ENCODE measurements around the gene TMSB4Y. TPM values are rescaled to one million over a fixed set of nuclear protein-coding genes. Genes with fewer than 3 reads are reported as not detected.

Gene TMSB4Y
- total RNA-seq, 2 experiments from 2014 or later = 0.82 to 0.98 TPM

DNA sequence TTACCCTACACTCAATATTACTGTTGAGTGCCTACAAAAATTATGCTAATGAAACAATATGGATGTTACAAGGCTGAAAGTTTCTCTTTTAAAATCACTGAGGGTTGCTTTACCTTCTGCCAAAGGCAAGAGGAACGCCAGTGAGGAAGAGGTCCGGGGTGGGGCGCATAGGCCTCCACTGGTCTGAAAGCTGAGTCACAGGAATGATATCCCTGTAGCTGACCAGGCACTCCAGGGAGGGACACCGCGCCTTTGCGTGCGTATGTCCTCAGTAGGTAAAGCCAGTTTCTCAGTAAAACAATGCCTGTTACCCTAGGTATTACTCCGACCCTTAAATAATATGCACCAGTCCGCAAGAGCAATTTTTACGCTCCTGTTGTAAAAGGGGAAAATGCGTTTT is 1.4 kb upstream of the TMSB4Y start:
- TF ChIP-seq, protein P1, sequence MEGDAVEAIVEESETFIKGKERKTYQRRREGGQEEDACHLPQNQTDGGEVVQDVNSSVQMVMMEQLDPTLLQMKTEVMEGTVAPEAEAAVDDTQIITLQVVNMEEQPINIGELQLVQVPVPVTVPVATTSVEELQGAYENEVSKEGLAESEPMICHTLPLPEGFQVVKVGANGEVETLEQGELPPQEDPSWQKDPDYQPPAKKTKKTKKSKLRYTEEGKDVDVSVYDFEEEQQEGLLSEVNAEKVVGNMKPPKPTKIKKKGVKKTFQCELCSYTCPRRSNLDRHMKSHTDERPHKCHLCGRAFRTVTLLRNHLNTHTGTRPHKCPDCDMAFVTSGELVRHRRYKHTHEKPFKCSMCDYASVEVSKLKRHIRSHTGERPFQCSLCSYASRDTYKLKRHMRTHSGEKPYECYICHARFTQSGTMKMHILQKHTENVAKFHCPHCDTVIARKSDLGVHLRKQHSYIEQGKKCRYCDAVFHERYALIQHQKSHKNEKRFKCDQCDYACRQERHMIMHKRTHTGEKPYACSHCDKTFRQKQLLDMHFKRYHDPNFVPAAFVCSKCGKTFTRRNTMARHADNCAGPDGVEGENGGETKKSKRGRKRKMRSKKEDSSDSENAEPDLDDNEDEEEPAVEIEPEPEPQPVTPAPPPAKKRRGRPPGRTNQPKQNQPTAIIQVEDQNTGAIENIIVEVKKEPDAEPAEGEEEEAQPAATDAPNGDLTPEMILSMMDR (IDR thresholded peaks at IDR 0.05) = no peak
- peaks cover 10% of the 10 kb centered on the region for H3K36me3 Mint-ChIP-seq (ENCODE audit: low read depth)
- Histone ChIP-seq H3K4me1 (ENCODE audit: insufficient read depth, low read length) (peaks cover 13% of the 10 kb centered on the region), H3K27me3 (ENCODE audit: control insufficient read depth in 1 of 2, insufficient read depth in 2 of 2, low read length in 2 of 2) (no peaks in the 10 kb centered on the region), H3K4me3 (ENCODE audit: low read length) (no peak overlapping the region), H3K27ac (ENCODE audit: low read depth in 1 of 2, low read length in 2 of 2) (no peak overlapping the region), H3K36me3 (ENCODE audit: insufficient read depth, low read length) (no peaks in the 10 kb centered on the region), H3K9me3 (ENCODE audit: control insufficient read depth in 1 of 2, insufficient read depth in 1 of 2, low read length in 2 of 2) (no peaks in the 10 kb centered on the region)
- DNase-seq = no peak
- peak overlapping the region; percentile 58 for H3K4me3 Mint-ChIP-seq
- intact Hi-C loops (cut with DNase I, micrococcal nuclease) = loop anchor here (5.0 to 10.0 kb wide), 8 partner anchors 57 to 1755 kb away; partner anchors contain the start of genes DDX3Y (in 1 of the 2) and UTY (in 1 of the 2)
- peak overlapping the region; percentile 55 for H3K27ac Mint-ChIP-seq
- POLR2A ChIA-PET = interaction anchor here (3.2 kb wide), 1 partner anchor 223 kb away, joined by 62 read pairs; the partner anchor contains the start of gene UTY
- peaks cover 26% of the 10 kb centered on the region for H3K4me1 Mint-ChIP-seq (ENCODE audit: low read depth)
- CTCF ChIA-PET = no interaction called here
- ATAC-seq (ENCODE audit: poor library complexity) = no peak
- H3K9me3 Mint-ChIP-seq = no peaks in the 10 kb centered on the region
- H3K27me3 Mint-ChIP-seq = no peaks in the 10 kb centered on the region

DNA sequence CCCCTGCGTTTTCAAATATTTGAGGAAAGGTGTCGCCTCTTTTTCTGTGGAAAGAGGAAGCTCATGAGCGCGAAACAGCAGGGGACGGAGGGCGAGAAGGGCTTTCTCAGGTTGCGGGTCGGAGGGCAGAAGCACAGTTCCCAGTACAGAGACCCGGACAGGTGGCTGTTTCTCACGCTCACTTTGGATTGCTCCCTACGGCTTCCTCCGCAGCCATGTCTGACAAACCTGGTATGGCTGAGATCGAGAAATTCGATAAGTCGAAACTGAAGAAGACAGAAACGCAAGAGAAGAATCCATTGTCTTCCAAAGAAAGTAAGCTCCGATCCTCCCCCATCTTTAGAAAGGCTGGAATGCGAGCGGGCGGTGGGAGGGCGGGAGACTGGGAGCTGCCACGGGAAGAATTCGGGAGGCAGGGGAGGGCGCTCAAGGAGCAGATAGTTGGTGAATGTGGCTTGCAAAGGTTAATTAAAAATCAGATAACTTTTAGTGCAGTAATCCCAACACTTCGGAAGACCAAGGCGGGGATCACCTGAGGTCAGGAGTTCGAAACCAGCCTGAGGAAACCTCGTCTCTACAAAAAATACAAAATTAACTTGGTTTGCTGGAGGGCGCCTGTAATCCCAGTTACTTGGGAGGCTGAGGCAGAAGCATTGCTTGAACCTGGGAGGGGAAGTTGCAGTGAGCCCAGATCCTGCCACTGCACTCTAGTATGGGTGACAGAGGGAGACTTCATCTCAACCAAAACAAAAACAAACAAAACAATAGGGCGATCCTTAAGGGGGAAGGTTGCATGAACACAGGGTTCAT is 627 bp downstream of the TMSB4Y start:
- ChIA-PET CTCF (no interaction called here), POLR2A (interaction anchor here (0.9 to 4.6 kb wide), 10 partner anchors 9 to 1720 kb away, joined by 3 to 62 read pairs (median 4); partner anchors contain the start of genes DDX3Y and UTY)
- no peaks in the 10 kb centered on the region for H3K27me3 Mint-ChIP-seq
- H3K4me1 ChIP-seq (ENCODE audit: insufficient read depth, low read length) = peaks cover 13% of the 10 kb centered on the region
- TF ChIP-seq, protein P1 (IDR thresholded peaks at IDR 0.05) = no peak
- H3K9me3 Mint-ChIP-seq = no peaks in the 10 kb centered on the region
- peak overlapping the region; percentile 65 to 90 for H3K27ac ChIP-seq (ENCODE audit: low read depth in 1 of 2, low read length in 2 of 2)
- H3K27me3 ChIP-seq (ENCODE audit: control insufficient read depth in 1 of 2, insufficient read depth in 2 of 2, low read length in 2 of 2) = no peaks in the 10 kb centered on the region
- no peaks in the 10 kb centered on the region for H3K36me3 ChIP-seq (ENCODE audit: insufficient read depth, low read length)
- peak overlapping the region; percentile 99 for H3K27ac Mint-ChIP-seq
- intact Hi-C loops (cut with DNase I, micrococcal nuclease) = loop anchor here (5.0 to 10.0 kb wide), 8 partner anchors 60 to 1753 kb away; partner anchors contain the start of genes DDX3Y (in 1 of the 2) and UTY (in 1 of the 2)
- peaks cover 26% of the 10 kb centered on the region for H3K4me1 Mint-ChIP-seq (ENCODE audit: low read depth)
- peak overlapping the region; percentile 97 for H3K4me3 Mint-ChIP-seq
- peaks cover 10% of the 10 kb centered on the region for H3K36me3 Mint-ChIP-seq (ENCODE audit: low read depth)
- no peaks in the 10 kb centered on the region for H3K9me3 ChIP-seq (ENCODE audit: control insufficient read depth in 1 of 2, insufficient read depth in 1 of 2, low read length in 2 of 2)
- peak; percentile 28 for ATAC-seq (ENCODE audit: poor library complexity)
- DNase-seq = peak in 7 of 14 experiments; percentile 6 to 62 (median 22)
- H3K4me3 ChIP-seq (ENCODE audit: low read length) = peak overlapping the region; percentile 79

DNA sequence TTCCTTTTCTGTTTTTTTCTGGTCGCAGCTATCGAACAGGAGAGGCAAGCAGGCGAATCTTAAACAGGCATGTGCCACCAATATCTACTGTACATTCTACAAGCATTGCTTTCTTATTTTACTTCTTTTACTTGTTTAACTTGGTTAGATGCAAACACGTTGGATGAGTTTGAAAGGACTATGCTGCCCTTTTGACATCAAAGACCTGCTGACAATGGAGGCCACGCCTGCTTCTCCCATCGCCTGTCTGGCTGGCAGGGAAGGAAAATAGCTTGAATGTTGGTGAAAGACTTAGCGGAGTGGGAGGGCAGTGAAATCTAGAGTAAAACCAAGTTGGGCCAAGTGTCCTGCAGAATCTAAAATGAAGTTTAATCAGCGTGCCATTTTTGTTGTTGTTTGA is 1.5 kb downstream of the TMSB4Y start:
- intact Hi-C loops (cut with DNase I, micrococcal nuclease) = loop anchor here (5.0 to 10.0 kb wide), 4 partner anchors 47 to 800 kb away; partner anchors contain the start of gene DDX3Y (in 1 of the 2)
- Histone ChIP-seq H3K27ac (ENCODE audit: low read depth in 1 of 2, low read length in 2 of 2) (no peak overlapping the region), H3K36me3 (ENCODE audit: insufficient read depth, low read length) (no peaks in the 10 kb centered on the region), H3K9me3 (ENCODE audit: control insufficient read depth in 1 of 2, insufficient read depth in 1 of 2, low read length in 2 of 2) (no peaks in the 10 kb centered on the region), H3K4me3 (ENCODE audit: low read length) (peak overlapping the region; percentile 79), H3K4me1 (ENCODE audit: insufficient read depth, low read length) (peaks cover 13% of the 10 kb centered on the region), H3K27me3 (ENCODE audit: control insufficient read depth in 1 of 2, insufficient read depth in 2 of 2, low read length in 2 of 2) (no peaks in the 10 kb centered on the region)
- DNase-seq (peak in 2 of 14 experiments; percentile 11 to 13), ATAC-seq (ENCODE audit: poor library complexity) (no peak)
- peak overlapping the region; percentile 97 for H3K4me3 Mint-ChIP-seq
- H3K9me3 Mint-ChIP-seq = no peaks in the 10 kb centered on the region
- no peaks in the 10 kb centered on the region for H3K27me3 Mint-ChIP-seq
- TF ChIP-seq, protein P1 (IDR thresholded peaks at IDR 0.05) = no peak
- peak overlapping the region; percentile 99 for H3K27ac Mint-ChIP-seq
- H3K36me3 Mint-ChIP-seq (ENCODE audit: low read depth) = peaks cover 10% of the 10 kb centered on the region
- CTCF ChIA-PET = no interaction called here
- POLR2A ChIA-PET = interaction anchor here (1.2 to 4.6 kb wide), 3 partner anchors 46 to 226 kb away, joined by 3 to 62 read pairs (median 48); partner anchors contain the start of gene UTY
- peaks cover 26% of the 10 kb centered on the region for H3K4me1 Mint-ChIP-seq (ENCODE audit: low read depth)

Measured in CD4-positive, alpha-beta T cell (primary cell).